Omental fat pad (tissue), 4 donors: Measurements from ENCODE around the gene PLA2R1. TPM values are rescaled to one million over a fixed set of nuclear protein-coding genes. Genes with fewer than 3 reads are reported as not detected.
A peak's percentile ranks its signal among the peaks of the same experiment; 100 is the strongest.

ENCODE experiments used
- ATAC-seq: fragments of 150-250 bp; one replicate; pipeline ENCODE4 v1.9.1; 2016; ENCODE audit warnings: mild to moderate bottlenecking, moderate library complexity; ENCODE audit not compliant: low FRiP score
- DNase-seq: peaks from one replicate; pipeline ENCODE4 v3.0.0-alpha.2; 2019; ENCODE audit warnings: low spot score
- total RNA-seq, 4 donors: library from RNA; depleted of rRNA; stranded (reverse); fragments of >200 nt; gene quantifications; one replicate each; pipeline ENCODE4 v1.1.0, GENCODE V29; 2016
- TF ChIP-seq, protein P1 (sequence below), 3 donors: fragments of 450-650 bp; IDR thresholded peaks; one replicate each; pipeline ENCODE4 v1.5.1; 2016 to 2017; ENCODE audit warnings: antibody characterized with exemption in 3 of 3, mild to moderate bottlenecking in 3 of 3, moderate library complexity in 2 of 3

The PLA2R1 gene
- total RNA-seq, 4 donors from 2014 or later = 6.5 to 13.5 (median 12.5) TPM

DNA sequence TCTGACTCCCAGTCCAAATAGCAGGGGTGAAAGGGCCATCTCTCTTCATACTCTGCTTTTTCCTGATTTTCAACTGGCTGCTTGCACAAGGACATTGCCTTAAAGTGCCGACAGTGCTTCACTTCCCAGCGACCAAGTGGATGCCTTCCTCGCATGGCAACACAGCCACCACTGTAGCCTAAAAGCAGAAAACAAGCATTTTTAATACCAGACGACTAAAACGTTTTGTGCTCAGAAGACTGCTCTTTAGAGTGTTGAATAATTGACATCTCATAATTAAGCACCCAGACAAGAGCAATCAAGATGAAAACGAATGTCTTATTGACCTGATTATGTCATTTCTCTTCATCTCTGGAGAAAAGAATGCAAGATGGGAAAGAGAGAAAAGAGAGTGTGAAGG lies 75.2 kb downstream of the PLA2R1 start:
- DNase-seq (no peak), ATAC-seq (no peak)
- TF ChIP-seq, protein P1, sequence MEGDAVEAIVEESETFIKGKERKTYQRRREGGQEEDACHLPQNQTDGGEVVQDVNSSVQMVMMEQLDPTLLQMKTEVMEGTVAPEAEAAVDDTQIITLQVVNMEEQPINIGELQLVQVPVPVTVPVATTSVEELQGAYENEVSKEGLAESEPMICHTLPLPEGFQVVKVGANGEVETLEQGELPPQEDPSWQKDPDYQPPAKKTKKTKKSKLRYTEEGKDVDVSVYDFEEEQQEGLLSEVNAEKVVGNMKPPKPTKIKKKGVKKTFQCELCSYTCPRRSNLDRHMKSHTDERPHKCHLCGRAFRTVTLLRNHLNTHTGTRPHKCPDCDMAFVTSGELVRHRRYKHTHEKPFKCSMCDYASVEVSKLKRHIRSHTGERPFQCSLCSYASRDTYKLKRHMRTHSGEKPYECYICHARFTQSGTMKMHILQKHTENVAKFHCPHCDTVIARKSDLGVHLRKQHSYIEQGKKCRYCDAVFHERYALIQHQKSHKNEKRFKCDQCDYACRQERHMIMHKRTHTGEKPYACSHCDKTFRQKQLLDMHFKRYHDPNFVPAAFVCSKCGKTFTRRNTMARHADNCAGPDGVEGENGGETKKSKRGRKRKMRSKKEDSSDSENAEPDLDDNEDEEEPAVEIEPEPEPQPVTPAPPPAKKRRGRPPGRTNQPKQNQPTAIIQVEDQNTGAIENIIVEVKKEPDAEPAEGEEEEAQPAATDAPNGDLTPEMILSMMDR (IDR thresholded peaks at IDR 0.05) = no peak

DNA sequence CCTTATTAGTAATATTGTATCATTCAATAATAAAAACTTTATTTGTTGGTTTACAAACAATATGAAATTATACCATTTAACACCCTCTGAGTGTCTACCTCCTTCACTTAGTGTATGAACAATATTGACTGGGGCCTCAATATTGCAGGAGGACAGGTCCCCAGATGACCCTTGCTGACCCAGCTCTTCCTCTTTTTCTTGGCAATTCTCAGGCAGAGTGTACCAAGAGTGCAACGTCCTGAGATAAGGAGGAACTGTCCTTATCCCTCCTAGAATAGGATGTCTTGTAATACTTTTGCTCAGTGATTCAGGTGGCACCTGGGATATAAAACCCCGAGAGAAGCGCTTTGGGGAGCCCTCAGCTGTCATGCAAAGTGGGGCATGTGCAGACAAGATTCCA lies 76.8 kb downstream of the PLA2R1 start:
- TF ChIP-seq, protein P1 (IDR thresholded peaks at IDR 0.05) = no peak
- ATAC-seq = no peak
- no peak for DNase-seq

DNA sequence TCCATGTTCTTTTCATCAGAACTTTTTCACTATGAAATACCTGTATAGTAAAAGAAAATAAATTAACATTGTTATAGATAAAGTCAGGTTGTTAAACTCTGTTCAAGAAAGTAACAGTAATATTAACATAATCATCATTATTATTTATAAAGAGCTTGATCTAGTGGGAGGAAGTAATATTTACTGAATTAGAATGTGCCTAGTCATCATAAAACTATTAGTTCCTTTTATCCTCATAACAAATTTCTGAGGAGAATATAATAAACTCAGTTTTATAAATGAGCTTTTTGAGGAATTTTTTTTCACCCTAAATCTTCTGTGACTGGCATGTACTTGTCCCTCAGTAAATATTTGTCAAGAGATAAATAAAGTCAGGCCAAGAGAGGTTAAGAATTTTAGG lies 78.4 kb downstream of the PLA2R1 start:
- no peak for DNase-seq
- TF ChIP-seq, protein P1 (IDR thresholded peaks at IDR 0.05) = no peak
- no peak for ATAC-seq

DNA sequence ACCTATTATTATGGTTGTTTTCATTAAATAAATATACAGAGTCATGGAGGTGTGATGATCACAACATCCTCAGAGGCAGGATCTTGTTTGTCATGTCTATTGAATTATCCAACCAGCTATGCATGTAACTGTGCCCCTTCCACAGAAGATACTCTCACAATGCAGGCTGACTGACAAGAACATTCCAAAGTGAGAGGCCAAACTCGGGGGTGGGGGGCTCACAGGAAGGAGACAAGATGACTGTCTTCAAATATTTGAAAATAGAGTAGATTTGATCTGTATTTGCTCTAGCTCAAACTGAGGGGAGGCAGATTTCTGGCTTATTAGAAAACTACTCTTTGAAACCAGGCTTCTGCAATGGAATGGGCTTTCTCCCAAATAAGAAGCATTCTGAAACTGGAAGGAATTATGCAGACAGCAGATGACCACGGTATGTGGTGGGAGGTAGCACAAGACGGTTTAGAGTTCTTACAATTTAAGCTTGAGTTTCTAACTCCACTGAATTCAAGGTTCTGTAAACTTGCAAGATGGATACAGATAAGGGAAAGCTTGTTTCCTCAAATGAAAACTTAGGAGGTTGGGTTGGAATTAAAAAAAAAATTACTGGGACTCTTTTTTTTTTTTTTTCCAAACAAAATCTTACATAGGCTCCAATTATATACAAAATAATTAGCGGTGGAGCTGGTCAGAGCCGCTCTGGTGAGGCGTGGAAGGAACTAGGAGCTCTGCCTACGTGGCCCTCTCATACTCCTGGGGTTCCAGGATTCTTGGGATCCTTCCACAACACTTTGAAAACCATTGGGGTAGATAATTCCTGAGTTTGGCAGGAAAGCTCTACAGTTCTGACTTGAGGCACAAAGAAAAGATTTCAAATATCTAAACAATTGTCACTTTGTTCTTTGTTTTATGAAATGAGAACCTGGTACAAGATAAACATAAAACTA lies 79.3 kb downstream of the PLA2R1 start:
- ATAC-seq (peak; percentile 41), DNase-seq (no peak)
- TF ChIP-seq, protein P1 (IDR thresholded peaks at IDR 0.05) = no peak

DNA sequence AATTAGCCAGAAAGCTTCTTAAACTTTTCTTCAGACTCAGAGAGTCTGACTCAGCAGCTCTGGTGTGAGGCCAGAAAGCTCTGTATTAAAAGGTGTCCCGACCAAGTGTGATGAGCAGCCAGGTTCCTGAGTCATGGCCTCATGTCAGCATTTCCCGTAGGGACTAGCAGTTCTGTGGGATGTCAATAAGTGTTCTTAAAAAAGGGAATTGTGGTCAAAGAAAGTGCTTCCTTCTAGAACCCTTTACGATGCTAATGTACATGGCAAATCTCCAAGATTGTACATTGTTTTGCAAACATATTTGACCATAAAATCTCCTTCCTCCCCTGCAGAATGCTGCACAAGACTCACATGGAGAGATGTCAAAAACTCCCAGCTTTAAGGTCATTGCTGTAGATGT lies 80.1 kb downstream of the PLA2R1 start:
- TF ChIP-seq, protein P1 (IDR thresholded peaks at IDR 0.05) = no peak
- ATAC-seq = peak; percentile 80
- peak; percentile 59 for DNase-seq

DNA sequence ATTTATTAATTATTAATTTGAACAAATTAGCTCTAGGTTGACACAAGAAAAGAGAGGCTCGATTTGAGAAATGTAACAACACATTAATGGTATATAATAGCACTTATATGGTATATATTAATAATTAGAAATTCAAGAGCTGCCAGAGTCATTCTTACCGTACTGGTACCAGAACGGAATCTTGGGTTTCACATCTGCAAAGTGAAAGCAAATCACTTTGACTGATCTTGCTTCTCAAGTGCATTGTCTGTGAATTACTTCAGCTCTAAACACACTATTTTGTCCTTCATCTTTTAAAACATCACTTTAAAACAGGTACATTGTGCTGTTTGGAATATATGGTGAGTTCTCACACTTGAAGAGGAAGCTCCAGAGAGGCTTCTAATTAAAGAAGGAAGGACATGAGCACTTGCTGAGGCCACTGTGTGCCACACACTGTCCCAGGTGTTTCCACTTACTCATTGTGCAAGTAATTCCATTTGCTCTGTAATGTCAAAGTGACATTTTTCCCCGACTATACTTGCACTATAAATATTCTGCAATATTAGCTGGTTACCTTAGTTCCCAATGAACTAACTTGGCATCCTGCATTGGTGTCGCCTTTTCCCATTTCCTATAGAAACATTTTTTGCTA lies 85.8 kb downstream of the PLA2R1 start:
- TF ChIP-seq, protein P1 (IDR thresholded peaks at IDR 0.05) = no peak
- DNase-seq = no peak
- no peak for ATAC-seq
